ENCODE measurements around the gene B3GALT5.

B3GALT5 gene

DNA sequence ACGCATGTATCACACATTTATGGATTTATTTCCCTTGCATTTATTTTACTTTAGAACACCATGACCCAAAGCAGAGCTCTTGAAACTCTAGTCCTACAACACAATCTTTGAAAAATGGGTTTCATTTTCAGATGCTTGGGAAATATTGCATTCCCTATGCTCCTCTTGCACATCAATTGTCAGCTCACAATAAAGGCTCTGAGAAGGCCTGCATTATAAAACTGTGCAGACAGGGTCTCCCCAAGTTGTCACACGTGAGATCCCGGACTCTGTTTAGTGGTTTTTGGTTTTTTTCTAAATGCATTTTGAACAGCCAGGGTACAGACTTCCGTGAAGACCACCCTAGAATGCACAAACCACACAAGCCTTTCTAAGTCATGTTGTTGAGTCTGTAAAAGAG, 9.9 kb upstream of the B3GALT5 start:
- no peak overlapping the region for H3K4me3 ChIP-seq (ENCODE audit: low read depth, low read length)
- TF ChIP-seq, protein P1, sequence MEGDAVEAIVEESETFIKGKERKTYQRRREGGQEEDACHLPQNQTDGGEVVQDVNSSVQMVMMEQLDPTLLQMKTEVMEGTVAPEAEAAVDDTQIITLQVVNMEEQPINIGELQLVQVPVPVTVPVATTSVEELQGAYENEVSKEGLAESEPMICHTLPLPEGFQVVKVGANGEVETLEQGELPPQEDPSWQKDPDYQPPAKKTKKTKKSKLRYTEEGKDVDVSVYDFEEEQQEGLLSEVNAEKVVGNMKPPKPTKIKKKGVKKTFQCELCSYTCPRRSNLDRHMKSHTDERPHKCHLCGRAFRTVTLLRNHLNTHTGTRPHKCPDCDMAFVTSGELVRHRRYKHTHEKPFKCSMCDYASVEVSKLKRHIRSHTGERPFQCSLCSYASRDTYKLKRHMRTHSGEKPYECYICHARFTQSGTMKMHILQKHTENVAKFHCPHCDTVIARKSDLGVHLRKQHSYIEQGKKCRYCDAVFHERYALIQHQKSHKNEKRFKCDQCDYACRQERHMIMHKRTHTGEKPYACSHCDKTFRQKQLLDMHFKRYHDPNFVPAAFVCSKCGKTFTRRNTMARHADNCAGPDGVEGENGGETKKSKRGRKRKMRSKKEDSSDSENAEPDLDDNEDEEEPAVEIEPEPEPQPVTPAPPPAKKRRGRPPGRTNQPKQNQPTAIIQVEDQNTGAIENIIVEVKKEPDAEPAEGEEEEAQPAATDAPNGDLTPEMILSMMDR (IDR thresholded peaks at IDR 0.05; ENCODE audit: low read depth, low read length, missing control alignments): no peak
- DNase-seq (ENCODE audit: low read depth): no peak

DNA sequence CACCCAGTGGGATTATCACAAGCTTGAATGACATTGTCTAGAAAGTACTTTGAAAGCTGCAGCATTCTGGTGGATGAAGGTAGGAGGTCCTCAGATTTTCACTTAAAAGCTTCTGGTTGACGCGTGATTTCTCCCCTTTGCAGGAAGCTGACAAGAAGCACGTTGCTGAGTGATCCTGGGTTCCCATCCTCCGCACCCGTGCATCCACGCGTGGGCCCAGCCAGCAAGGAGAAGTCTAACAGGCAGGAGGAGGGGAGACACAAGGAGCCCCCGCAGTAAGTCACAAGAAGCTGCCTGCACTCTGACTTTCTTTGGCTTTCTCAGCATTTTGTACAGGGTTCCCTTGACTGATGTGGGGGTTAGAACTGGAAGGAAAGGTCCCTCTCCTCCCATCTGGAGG, 7.8 kb upstream of the B3GALT5 start:
- H3K4me3 ChIP-seq (ENCODE audit: low read depth, low read length): no peak overlapping the region
- TF ChIP-seq, protein P1 (IDR thresholded peaks at IDR 0.05; ENCODE audit: low read depth, low read length, missing control alignments): no peak
- DNase-seq (ENCODE audit: low read depth): no peak

DNA sequence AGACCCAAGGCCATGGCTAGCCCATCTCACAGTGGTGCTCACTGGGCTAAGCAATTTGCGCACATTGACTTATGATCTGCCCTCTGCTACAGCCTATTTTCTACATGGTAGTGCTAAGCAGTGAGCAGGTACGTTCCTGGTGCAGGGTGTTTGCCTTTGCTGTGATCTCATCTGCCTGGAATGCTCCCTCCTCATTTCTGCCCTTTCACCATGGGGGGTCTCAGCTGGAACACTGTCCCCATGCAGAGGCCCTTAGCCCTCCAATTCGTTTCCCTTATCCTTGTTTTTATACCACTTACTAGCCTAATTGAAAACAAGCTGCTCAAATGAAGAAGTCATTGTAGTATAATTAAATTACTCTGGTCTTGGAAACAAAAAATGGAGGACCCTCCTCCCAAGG, 2.0 kb upstream of the B3GALT5 start:
- DNase-seq (ENCODE audit: low read depth): no peak
- no peak overlapping the region for H3K4me3 ChIP-seq (ENCODE audit: low read depth, low read length)
- TF ChIP-seq, protein P1 (IDR thresholded peaks at IDR 0.05; ENCODE audit: low read depth, low read length, missing control alignments): no peak

DNA sequence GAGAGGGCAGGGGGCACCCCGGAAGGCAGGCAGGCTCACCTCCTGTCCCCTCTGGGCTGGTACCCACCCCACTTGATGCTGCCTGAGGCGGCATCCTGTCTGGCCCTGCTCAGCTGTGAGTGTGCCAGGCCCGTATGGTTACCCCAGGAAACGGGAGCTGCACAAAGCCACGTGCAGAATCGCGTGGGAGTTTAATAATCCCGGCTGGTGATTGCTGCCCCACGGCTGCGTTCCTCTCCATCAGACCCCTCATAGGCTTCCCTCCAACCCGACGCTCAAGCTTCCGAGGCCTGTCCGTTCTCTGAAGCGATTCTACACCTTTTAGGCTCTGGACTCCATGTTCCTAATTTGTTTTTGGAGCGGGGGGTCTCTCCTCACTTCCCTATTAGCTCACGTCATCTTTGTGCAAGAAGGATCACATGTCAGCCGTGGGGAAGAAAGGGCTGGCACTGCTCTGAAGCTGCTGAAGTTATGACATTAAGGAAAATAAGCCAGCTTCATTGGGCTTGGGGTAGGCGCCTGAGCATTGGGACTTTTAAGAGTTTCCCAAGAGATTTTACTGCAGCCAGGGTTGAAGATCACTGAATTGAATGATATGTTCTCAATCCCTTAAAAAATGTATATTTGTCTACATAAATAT, 1.1 kb upstream of the B3GALT5 start:
- no peak overlapping the region for H3K4me3 ChIP-seq (ENCODE audit: low read depth, low read length)
- no peak for DNase-seq (ENCODE audit: low read depth)
- TF ChIP-seq, protein P1 (IDR thresholded peaks at IDR 0.05; ENCODE audit: low read depth, low read length, missing control alignments): no peak

DNA sequence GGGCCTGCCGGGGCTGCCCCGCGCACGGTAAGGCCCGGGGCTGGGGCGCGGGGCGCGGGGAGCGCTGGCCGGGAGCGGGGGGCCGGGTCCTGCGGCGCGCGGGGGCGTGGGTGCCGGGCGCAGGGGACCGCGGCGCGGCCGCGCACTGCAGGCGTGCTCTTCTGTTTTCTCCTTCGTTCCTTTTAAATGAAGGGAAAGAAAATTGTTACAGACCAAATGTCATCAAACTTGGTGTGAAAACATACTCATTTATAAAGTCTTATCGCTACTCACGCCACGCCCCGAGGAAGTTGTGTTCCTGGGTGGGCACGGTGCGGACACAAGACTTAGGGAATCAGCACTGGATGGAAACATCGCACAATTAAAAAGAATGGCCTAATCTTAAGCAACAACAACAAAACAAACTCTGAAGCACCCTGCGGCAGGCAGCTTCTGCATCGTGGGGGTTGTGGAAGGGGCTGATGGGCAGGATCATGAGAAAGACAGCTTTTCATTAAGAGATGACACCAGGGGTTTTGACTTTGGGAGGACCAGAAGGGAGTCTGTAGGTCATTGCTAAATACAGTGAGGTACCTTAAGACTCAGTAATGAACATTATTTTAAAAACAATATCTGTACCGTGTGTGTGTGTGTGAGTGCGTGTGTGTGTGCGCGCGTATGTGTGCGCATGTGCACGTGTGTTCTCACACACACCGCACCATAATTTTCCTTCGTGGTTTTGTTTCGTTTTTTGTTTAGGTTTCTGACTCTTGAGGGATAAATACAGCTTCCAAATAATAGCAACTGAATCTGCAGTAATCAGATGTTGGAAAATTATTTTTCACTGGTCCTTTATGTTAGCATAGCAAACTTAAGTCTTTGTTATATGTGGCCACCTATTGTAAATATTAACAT, 548 bp downstream of the B3GALT5 start:
- TF ChIP-seq, protein P1 (IDR thresholded peaks at IDR 0.05; ENCODE audit: low read depth, low read length, missing control alignments): no peak
- no peak for DNase-seq (ENCODE audit: low read depth)
- H3K4me3 ChIP-seq (ENCODE audit: low read depth, low read length): no peak overlapping the region

DNA sequence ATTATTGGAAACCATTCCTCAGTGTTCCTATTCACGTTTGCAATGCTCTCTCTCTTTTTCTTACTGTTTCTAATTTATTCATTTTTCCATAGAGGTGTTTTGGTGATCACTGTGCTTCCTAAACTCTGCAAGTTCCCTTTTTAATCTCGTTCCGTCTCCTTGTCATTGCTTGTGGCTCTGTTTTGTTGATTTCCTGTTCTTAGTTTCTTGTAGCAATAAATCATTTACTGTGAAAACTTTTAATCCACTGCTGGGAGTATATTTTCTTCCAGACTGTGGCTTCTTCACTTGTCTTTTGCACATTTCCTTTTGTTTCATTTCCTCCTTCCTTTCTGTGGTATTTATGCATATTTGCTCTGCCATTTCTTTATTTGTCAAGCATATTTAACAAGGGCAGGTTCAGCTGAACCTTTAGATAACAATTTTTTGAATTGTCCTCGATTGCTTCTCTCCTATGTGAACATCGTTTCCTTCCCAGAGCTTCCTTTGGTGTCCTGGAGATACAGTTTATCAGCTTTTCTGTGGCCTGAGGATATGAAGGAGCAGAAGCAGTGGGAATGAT, 3.6 kb downstream of the B3GALT5 start:
- DNase-seq (ENCODE audit: low read depth): no peak
- TF ChIP-seq, protein P1 (IDR thresholded peaks at IDR 0.05; ENCODE audit: low read depth, low read length, missing control alignments): no peak
- H3K4me3 ChIP-seq (ENCODE audit: low read depth, low read length): no peak overlapping the region
